A673 (cell line): ENCODE data around the gene SSBP4.

Source experiments
- CTCF ChIP-seq: fragments of 300-800, 200-600 bp; sonication (generic); conservative IDR thresholded peaks from 2 replicates; pipeline ENCODE4 v1.5.1; 2017; ENCODE audit warnings: low read depth, mild to moderate bottlenecking, antibody characterized with exemption, low read length, moderate library complexity, mixed read lengths
- EZH2 ChIP-seq: fragments of 200-600 bp; sonication (generic); IDR thresholded peaks from 2 replicates; pipeline ENCODE4 v1.6.1; 2017; ENCODE audit warnings: borderline replicate concordance, low read depth, mild to moderate bottlenecking, mixed read lengths, antibody characterized with exemption, low read length; ENCODE audit not compliant: poor library complexity, severe bottlenecking

DNA sequence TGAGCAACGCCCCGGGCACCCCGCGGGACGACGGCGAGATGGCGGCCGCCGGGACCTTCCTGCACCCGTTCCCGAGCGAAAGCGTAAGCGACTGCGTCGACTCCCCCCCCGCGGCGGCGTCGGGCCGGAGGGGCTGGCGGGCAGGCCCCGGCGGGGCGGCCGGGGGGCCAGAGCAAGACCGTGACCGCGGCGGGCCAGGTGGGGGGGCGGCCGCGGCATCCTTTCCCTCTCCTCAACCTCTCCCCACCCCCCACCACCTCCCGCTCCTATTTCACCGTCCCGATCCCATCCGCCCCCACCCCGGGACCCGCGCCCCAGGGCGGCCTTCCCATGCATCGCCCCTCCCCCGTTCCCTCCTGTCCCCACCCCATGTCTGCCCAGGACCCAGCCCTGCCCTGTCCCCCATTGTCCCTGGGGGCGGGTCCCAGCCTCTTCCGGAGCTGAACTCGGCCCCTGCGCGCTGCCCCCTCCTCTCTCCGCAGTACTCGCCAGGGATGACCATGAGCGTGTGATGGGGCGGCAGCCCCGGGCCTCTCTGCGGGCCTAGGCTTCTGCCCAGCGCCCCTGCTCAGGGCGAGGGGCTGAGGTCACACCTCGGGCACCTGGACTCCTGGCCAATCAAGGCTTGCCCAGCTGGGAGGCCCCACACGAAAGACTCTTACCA, 14.7 kb downstream of the SSBP4 start:
- TF ChIP-seq CTCF: no peak
- no peak for TF ChIP-seq EZH2
